GM19438 (cell line): ENCODE data around the gene BUD31.
"Not testable (repeated sequence)": the region's sequence is repeated elsewhere in the genome, so short reads cannot be mapped to it uniquely, and the experiment has no call there.

Experiments used
- ATAC-seq: cut with Tn5 transposase; IDR thresholded peaks from one replicate; pipeline ENCODE4 v1.9.1; 2021; ENCODE audit warnings: low read depth; ENCODE audit not compliant: unreplicated experiment

BUD31 gene

DNA sequence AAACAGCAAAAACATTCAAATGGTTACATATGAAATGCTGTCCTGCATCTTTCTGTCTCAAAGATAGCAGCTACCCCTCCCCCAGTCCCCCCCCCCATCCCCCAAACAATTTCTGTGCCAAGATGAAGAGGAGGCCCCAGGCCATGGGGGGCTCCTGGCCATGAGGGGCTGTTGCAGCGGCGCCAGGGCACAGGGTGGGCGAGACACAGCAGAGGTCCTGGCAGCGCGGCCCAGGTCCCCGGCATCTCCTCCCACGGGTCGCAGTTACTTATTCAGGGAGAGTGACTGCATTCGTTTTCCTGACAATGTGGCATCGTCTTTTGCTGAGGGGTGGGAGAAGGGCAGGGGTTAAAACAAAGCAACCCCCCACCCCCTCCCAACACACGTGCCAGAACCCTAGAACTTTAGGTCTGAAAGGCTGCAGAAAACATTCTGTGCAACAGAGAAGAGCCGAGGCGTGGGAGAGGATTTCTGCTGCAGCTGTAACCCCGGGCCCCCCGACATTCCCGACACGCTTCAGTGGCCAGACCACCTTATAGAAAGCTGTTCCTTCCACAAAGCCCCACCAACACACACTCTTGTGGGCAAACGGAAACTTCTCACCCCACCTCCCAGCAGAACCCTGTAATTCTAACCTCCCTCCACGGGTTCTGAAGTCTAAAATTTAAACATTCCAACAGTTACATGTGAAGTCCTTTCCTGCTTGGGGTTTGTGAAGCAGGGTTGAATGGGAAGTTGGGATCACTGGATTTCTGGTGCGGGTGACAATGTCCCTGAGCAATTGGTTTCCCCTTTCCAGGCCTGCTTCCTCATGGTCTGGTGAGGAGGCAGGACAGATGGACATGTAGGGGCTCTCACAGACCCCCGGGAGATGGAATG lies 12.1 kb upstream of the BUD31 start:
- no peak for ATAC-seq

DNA sequence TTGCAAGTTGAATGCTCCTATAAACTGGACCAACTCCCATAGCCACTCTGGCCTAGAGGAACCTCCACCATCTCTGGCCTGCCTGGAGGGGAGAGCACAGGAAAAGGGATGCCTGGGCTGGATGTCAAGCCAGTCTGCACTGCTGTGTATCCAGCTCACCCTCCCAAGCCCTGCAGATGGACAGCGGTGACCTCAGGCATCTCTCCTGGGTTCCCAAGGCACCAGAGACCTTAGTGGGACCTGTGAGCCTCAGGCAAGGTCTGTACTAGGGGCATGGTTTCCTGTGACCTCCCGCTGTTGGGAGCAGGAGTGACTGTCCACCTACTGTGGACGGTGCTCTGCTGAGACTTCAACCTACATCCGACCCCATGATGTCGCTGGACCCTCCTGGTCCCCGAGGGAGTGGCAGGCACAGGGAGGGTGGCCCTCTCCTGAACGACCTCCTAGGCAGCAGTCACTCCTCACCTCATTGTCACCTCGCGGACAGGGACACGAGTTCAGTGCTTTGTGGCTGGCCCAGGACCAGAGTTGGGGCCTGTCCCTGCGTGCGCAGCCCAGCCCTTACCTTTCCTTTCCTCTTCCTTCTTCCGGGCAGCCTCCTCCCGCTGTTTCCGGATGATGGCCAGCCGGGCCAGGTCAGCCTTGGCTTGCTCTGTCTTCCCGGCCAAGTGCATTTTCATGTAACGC lies 11.3 kb upstream of the BUD31 start:
- ATAC-seq = no peak

DNA sequence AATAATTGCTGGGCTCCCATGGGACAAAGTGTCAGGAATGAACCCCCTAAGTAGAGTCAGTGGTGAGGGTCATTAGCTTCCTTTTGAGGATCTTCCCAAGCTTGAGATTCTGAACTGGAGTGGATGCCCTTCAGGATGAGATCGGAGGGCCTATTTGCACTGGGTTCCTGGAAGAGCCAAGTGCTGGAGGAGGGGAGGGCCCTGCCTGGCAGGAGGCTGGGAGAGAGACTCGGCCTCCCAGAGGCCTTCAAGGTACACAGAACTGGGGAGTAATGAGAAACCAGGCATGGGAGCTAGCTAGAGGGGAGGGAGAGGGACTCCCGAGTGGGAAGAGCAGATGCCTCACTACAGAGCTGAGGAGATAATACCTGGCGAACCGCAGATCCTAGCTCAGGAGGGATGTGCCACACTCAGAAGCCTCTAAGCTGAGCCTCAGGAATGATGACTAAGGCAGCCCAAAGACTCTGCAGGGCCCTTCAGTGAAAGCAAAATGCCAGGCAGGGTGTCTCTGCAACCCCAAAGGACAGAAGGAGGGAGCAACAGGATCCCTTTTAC lies 9.8 kb upstream of the BUD31 start:
- no peak for ATAC-seq

DNA sequence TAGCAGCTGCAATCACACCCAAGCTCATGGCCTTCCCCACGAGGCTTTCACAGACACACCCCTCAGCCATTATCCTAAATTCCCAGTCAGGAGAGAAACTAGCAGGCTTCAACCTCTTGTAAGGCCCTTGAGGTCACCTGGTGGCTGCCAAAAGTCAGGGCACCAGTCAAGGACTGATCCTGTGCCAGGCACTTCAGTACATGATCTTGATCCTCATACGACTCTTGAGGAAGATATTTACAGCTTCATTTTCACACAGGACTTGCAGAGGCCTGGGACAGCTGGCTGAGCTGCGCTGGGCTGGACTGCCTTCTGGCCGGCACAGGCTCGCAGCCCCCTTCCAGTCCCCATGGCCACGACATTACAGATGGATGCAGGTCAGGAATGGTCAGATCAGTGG lies 9.2 kb upstream of the BUD31 start:
- ATAC-seq = no peak

DNA sequence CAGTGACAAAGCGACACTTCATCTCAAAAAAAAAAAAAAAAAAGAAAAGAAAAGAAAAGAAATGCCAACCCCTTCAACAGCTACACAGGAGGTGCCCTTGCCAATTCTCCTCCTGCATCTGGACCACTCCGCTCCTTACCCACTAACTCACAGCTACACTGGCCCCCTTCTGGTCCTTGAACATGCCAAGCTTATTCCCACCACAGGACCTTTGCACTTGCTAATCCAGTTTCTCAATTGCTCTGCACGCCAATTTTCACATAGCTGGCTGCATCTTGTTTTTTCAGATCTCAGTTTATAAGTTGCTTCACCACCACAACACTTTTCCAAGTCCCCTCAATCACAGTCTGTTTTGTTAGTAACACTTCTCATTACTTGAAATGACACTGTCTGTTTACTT lies 5.9 kb upstream of the BUD31 start:
- no peak for ATAC-seq

DNA sequence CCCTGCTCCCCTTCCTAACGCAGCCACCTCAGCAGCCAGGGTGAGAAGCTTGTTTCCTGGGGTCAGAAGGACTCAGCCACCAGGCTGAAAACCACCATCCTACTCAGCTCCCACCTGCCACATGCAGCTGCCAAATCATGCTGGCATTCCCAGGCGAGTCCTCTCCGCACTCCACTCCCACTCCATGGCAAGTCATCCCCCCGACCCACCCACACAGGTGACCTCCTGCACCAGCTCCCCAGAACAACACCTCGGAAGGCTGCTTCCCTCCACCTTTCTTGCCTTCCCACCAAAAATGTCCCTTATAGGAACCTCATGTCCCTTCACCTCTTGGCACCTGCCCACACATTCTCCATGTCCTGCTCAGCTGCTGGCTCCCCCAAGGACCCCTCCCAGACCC lies 5.0 kb upstream of the BUD31 start:
- no peak for ATAC-seq

DNA sequence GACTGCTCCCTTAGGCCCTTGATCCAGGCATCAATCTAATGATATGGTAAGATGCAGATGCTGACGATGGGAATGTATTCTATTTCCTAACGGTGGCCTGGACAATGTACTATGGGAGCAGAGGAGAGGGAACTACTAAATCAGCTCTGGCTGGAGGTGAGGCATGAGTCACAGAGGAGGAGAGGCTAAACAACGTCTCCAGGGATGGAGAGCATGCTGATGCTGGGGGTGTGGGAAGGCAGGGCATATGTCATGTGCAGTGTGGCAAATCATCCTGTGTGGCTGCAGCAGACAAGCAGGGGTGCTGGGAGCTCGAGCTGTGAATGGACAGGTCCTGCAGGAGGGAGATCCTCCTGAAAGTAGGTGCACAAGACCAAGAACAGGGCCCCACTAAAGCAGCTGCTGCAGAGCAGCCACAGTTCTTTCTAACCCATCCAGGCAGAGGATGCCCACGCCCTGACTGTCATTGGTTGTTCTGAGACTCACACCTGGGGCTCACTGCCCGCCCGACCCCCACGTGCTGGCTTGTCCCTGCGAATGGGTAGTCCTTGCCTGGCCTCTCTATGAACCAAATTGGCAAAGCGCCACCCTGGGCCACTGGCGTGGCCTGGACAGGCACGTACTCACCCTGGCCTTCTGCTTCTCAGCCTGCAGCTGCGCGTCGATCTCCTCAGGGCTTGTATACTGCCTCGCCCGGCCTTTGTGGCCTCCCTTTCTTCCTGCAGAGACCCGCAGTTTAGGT lies 4.4 kb upstream of the BUD31 start:
- ATAC-seq = no peak

DNA sequence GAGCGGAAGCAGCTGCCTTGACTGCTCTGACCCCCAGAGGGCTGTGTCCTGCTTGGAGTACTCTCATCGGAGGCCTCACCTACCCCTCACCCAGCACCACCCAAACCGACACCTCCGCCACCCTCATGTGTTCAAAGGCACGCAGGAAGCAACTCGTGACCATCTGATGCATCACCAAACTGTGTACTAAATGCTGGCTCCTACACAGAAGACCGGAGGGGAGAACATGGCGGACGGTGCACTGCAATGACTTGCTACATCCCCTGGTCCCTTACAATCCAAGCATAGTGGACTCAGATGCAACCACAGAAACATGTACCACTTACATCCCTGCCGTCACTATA lies 3.8 kb upstream of the BUD31 start:
- ATAC-seq = no peak

DNA sequence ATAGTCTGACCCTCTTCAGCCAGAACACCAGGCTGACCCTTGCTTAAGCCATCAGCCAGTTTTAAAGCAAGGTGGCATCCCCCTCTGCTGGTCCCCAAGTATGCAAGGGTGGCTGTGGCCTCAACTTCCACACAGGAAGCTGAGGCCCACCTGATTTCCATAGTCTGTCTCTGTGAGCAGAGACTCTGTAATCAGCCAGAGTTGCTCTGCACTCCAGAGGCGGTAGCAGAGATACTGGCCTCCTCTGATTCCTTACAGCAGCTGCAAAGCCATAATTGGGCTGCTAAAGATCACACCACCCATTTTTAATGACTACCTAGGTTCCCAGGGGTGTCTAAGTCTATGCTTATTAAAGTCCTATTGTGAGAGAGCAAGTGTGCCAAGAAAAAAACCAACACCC lies 2.2 kb upstream of the BUD31 start:
- ATAC-seq = no peak

DNA sequence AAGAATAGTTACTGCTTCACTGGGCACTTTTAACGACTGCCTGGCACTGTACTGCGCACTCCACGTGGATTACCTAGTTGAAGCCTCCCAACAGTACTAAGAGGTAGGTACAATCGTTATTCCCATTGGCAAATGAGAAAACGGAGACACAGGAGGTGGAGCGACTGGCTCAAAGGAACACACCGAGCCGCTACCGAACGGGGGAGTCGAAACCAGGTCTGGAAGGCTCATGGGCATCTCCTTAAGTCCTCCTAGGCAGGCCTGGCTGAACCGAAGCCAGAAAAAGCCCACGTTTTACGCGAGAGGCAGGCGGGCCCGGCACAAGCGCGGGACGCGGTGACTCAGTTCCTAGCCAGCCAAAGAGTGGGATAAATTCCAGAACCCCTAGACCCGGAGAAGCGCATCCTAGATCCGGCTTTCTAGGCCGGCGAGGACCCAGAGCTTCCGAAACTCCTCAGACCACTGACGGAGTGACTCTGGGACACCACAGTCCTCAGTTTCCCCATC lies 844 bp upstream of the BUD31 start:
- ATAC-seq = no peak

DNA sequence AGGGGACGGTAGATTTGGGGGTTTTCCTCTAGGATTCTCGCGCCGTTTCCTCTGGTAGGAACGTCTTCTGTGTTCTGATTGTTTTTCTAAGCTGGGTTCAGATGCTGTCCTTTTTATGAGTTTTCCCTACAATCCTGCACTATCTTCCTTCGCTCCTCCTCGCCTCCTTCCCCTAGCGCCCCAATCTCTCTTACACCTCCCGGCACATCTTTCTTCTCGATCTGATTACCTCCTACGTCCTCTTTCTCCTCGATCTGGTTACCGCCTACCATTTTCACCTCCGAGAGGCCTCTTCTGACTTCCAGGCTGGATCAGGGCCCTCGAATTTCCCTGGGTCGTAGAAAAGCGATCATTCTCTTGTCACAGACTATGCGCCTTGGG lies 413 bp downstream of the BUD31 start:
- no peak for ATAC-seq

DNA sequence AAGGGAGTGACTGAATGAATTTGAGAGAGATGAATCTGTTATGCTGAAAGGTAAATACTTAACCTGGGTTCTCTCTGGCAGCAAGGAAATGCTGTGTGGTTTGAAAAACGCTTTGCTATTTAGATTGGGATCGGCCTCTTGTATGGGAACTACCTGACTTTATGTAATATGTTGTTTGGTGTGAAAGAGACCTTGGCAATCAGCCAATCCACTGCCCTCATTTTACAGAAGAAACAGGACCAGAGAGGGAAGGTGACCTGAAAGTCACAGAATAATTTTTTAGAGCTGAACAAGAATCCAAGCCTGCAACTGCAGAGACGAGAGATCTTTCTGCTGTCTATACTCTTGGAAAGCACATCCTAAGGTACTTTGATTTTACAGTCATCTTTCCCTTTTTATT lies 1.0 kb downstream of the BUD31 start:
- ATAC-seq = no peak

DNA sequence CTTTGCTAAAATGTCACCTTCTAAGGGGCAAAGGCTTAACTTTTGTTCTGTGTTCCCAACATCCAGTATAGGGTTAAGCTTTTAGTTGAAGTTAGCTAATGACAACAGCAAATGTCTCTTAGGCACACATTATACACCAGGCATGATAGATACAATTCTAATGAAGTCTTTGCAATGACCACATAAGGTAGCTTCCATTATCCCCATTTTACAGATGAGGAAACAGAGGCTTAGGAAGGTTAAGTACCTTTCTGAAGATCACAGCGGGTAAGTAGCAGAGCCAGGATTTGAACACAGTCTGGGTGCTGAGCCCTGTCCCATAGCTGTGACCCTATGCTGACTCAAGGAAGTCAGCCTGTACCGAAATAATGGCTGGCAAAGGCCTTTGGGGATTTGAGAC lies 1.9 kb downstream of the BUD31 start:
- ATAC-seq = no peak

DNA sequence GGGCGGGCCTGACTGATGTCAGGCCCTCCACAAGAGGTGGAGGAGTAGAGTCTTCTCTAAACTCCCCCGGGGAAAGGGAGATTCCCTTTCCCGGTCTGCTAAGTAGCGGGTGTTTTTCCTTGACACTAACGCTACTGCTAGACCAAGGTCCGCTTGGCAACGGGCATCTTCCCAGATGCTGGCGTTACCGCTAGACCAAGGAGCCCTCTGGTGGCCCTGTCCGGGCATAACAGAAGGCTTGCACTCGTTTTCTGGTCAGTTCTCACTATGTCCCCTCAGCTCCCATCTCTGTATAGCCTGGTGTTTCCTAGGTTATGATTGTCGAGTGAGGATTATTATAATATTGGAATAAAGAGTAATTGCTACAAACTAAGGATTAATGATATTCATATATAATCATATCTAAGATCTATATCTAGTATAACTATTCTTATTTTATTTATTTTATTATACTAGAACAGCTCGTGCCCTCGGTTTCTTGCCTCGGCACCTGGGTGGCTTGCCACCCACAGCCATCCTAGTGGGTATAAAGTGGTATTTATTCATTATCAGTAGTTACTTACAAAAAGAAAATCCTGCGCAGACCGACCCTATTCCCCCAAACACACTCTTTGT lies 6.9 kb downstream of the BUD31 start:
- not testable (repeated sequence) for ATAC-seq

DNA sequence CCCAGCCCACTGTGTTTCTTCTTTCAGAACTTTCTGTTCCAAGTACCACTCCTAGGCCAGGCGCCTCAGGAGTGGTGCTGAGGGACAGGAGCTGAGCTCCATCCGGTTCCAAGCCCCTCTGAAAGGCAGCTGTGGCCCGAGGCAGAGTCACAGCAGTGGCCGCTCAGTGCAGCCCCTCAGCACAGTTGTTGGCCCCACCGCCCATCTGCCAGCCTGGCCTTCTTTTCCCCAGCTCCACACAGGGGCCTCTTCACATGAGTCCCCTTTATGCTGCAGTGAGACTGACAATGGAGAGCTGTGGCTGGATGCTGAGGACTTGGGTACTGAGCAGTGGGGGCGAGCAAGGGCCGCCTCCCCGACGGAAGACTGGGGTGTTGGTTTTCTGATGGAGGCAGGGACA lies 9.5 kb downstream of the BUD31 start:
- ATAC-seq = no peak

DNA sequence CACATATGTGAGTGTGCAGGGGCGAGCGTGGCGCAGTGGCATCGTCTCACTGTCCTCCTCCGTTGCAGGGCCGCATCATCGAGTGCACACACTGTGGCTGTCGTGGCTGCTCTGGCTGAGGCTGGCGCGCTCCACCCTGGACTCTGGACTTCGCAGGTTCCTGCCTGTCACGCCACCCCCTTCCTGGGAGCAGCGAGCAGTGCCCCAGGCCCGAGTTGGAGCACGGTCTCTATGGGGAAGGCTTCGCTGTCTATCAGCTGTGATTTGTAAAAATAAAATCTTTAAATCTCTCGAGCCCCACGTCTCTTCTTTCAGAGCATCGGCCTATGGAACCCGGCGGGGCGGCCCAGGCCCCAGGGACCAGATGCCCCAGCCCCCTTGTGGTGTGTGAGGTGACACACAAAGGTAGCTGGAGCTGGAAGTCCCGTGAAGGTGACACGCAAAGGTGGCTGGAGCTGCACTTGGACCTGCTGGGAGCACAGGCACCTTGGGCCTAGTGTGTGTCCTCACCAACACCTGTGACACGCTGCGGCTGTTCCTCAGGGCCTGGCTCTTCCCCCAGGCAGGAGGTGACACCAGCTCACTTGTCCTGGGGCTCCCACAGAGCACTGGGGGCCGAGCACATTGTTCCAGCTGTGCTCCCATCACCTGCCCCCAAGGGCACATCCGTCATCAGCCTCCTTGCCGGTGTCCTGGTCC lies 10.7 kb downstream of the BUD31 start:
- ATAC-seq = no peak

DNA sequence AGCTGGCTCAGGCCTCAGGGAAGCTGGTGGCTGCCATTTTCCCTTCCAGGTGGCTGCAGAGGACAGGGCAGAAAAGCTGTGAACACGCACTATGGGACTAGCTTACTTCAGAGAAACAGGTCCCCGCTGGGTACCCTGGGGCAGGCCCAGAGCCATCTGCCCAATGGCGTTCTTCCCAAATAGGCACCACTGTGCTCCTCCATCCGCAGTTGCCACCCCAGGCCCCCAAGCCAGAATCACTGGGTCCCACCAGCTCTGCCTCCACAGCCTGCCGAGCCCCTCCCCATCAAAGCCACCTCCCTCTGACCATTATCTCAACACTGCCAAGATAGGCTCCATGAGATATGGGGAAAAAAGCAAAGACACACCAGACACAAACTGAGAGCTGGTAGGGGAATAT lies 11.4 kb downstream of the BUD31 start:
- no peak for ATAC-seq

DNA sequence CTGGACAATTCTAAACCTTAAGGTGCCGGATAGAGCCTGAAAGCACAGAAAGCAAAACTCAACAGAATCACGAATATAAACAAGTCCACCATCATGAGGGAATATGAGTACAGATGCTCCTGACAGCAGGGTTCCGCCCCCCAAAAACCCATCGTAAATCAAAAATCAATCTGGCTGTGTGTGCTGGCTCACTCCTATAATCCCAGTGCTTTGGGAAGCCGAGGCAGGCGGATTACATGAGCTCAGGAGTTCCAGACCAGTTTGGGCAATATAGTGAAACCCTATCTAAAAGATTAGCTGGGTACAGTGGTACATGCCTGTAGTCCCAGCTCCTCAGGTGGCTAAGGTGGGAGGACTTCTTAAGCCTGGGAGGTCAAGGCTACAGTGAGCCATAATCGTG lies 12.2 kb downstream of the BUD31 start:
- ATAC-seq = no peak

DNA sequence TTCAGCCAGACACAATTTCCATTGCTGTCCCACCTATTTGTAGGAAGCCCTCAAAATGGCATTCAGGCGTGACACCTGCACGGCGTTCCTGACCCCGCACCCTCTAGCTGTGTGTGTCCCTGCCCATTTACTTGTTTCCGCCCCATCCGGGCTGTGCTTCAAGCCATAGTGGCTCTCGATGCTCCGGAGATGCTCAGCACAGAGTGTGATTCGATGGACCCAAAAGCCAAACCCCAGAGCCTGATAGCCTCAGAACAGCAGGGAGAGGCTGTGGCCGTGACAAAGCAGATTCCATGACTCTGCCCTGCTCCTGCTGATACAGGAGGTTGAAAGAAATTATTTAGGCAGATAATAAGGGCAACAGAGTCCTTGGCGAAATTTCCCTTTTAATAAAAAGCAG lies 13.4 kb downstream of the BUD31 start:
- no peak for ATAC-seq

DNA sequence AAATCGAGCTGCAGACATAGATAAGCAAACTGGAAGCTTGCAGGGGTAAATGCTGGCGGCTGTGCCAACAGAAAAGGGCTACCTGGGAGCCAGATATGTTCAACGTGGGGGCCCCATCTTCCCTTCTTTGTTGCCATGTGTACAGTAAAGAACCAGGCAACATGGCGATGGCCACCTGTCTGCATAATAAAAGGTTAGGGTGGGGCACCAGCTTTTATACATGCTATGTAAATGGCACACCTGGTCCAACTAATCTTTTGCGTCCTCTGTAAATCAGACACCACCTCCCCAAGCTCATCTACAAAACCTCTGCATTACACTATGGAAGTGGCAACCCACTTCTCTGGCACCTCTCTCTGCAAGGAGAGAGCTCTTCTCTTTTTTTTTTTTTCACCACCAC lies 13.9 kb downstream of the BUD31 start:
- no peak for ATAC-seq
